K562 (cell line): ENCODE data around the gene LRRC25. TPM values are rescaled to one million over a fixed set of nuclear protein-coding genes. Genes with fewer than 3 reads are reported as not detected.

Experiments
- CAMTA2 ChIP-seq: fragments of 250-450 bp; sonication (Bioruptor Pico); conservative IDR thresholded peaks from 2 replicates; pipeline ENCODE4 v1.5.1; 2022
- CBX2 ChIP-seq: fragments of 200-600 bp; sonication (generic); IDR thresholded peaks from one replicate; pipeline ENCODE4 v1.6.1; 2012; ENCODE audit warnings: mild to moderate bottlenecking, low read length, inconsistent platforms; ENCODE audit not compliant: insufficient read depth, poor library complexity, severe bottlenecking
- CCAR2 ChIP-seq: fragments of 200-400 bp; formaldehyde crosslinking; IDR thresholded peaks from 2 replicates; pipeline ENCODE4 v1.6.1; 2017; ENCODE audit warnings: mild to moderate bottlenecking, low read depth, low read length
- E2F5 ChIP-seq: sonication (generic); formaldehyde crosslinking; IDR thresholded peaks from 2 replicates; pipeline ENCODE4 v1.8.0; 2022; ENCODE audit warnings: mild to moderate bottlenecking, missing genetic modification reagents
- FOXJ2 ChIP-seq: fragments of 200-800 bp; sonication (Bioruptor generic); IDR thresholded peaks from 2 replicates; pipeline ENCODE4 v1.6.1; 2016; ENCODE audit warnings: missing genetic modification characterization, missing compliant biosample characterization
- GATAD2A ChIP-seq: fragments of 450-650 bp; IDR thresholded peaks from 2 replicates; pipeline ENCODE4 v1.6.1; 2017
- GTF2F1 ChIP-seq: IDR thresholded peaks from 2 replicates; pipeline ENCODE4 v1.6.1; 2011; ENCODE audit warnings: low read depth, low read length, improper control_type of control experiment
- JUND ChIP-seq, 2 experiments: IDR thresholded peaks; 2 replicates in 1 of 2; 3 replicates in 1 of 2; pipeline ENCODE4 v1.6.1; 2011; ENCODE audit warnings: borderline replicate concordance in 2 of 2, low read depth in 2 of 2, low read length in 2 of 2, improper control_type of control experiment in 1 of 2, missing biosample characterization in 1 of 2, missing genetic modification characterization in 1 of 2, missing genetic modification reagents in 1 of 2
- L3MBTL2 ChIP-seq: fragments of 450-650 bp; IDR thresholded peaks from 2 replicates; pipeline ENCODE4 v1.6.1; 2016; ENCODE audit warnings: mild to moderate bottlenecking, moderate library complexity
- LEF1 ChIP-seq: fragments of 450-650 bp; IDR thresholded peaks from 2 replicates; pipeline ENCODE4 v1.6.1; 2016; ENCODE audit warnings: mild to moderate bottlenecking
- MCM7 ChIP-seq, 2 experiments: fragments of 450-650 bp; IDR thresholded peaks; 2 replicates each; pipeline ENCODE4 v1.6.1; 2016 to 2018
- NFRKB ChIP-seq: fragments of 450-650 bp; IDR thresholded peaks from 2 replicates; pipeline ENCODE4 v1.6.1; 2016; ENCODE audit warnings: low read depth
- NR2C2 ChIP-seq, 2 experiments: fragments of 200-800 bp in 1 of 2; sonication (Bioruptor generic) in 1 of 2; sonication (generic) in 1 of 2; formaldehyde crosslinking in 1 of 2; IDR thresholded peaks; 2 replicates each; pipeline versions ENCODE4 v1.6.1 to v1.8.0; 2016 to 2022; ENCODE audit warnings: mild to moderate bottlenecking in 1 of 2, missing compliant biosample characterization in 1 of 2, missing genetic modification characterization in 1 of 2, missing genetic modification reagents in 1 of 2
- PHB ChIP-seq: fragments of 250-450 bp; sonication (Bioruptor Pico); IDR thresholded peaks from 2 replicates; pipeline ENCODE4 v1.5.0; 2021
- PHF21A ChIP-seq: fragments of 450-650 bp; IDR thresholded peaks from 2 replicates; pipeline ENCODE4 v1.6.1; 2017; ENCODE audit warnings: low read depth, borderline replicate concordance
- POLR2A ChIP-seq: fragments of 450-650 bp; conservative IDR thresholded peaks from 2 replicates; pipeline ENCODE4 v1.6.1; 2016
- POLR2AphosphoS2 ChIP-seq: IDR thresholded peaks from 2 replicates; pipeline ENCODE4 v1.6.1; 2012; ENCODE audit warnings: low read length, improper control_type of control experiment
- PTBP1 ChIP-seq: fragments of 200-400 bp; formaldehyde crosslinking; IDR thresholded peaks from 2 replicates; pipeline ENCODE4 v1.6.1; 2017; ENCODE audit warnings: low read depth, low read length
- RB1 ChIP-seq: fragments of 450-650 bp; IDR thresholded peaks from 2 replicates; pipeline ENCODE4 v1.6.1; 2017; ENCODE audit warnings: low read depth, mild to moderate bottlenecking
- TEAD4 ChIP-seq, 2 experiments: sonication (generic) in 1 of 2; formaldehyde crosslinking in 1 of 2; IDR thresholded peaks; 2 replicates each; pipeline versions ENCODE4 v1.6.1 to v1.8.0; 2012 to 2022; ENCODE audit warnings: borderline replicate concordance in 1 of 2, inconsistent platforms in 1 of 2, low read length in 1 of 2, mild to moderate bottlenecking in 1 of 2, missing genetic modification reagents in 1 of 2
- ZBTB7A ChIP-seq: IDR thresholded peaks from 2 replicates; pipeline ENCODE4 v1.6.1; 2011; ENCODE audit warnings: low read depth, mild to moderate bottlenecking, low read length, moderate library complexity, borderline replicate concordance; ENCODE audit not compliant: control insufficient read depth
- ZKSCAN8 ChIP-seq: fragments of 200-800 bp; sonication (Bioruptor generic); IDR thresholded peaks from 2 replicates; pipeline ENCODE4 v1.6.1; 2016; ENCODE audit warnings: missing genetic modification characterization, missing compliant biosample characterization
- ZNF175 ChIP-seq: fragments of 200-800 bp; sonication (Bioruptor generic); IDR thresholded peaks from 2 replicates; pipeline ENCODE4 v1.6.1; 2016; ENCODE audit warnings: low read depth, mild to moderate bottlenecking, missing genetic modification characterization, missing compliant biosample characterization
- ZNF41 ChIP-seq: fragments of 250-450 bp; sonication (Bioruptor Pico); conservative IDR thresholded peaks from 2 replicates; pipeline ENCODE4 v1.4.0; 2020; ENCODE audit warnings: mild to moderate bottlenecking
- polyA plus RNA-seq, 8 experiments: library from polyadenylated mRNA; depleted of rRNA in 4 of 8; stranded (reverse) in 5 of 8; unstranded in 3 of 8; fragments of >200 nt; fragmentation: Nextera tagmentation in 2 of 8; fragmentation: Illumina TruSeq in 1 of 8; extraction: Ambion mirVana in 2 of 8; extraction: Trizol in 1 of 8; gene quantifications; 2 replicates each; pipeline versions ENCODE4 v1.2.1 to v1.2.3, GENCODE V29; 2011 to 2014; ENCODE audit warnings: inconsistent platforms in 1 of 8, missing spikeins in 1 of 8
- total RNA-seq, 7 experiments: library from RNA; depleted of rRNA in 6 of 7; stranded (reverse); fragments of >200 nt in 6 of 7; fragmentation: Illumina TruSeq in 2 of 7; extraction: Trizol in 2 of 7; gene quantifications; 2 replicates each; pipeline versions ENCODE4 v1.2.1 to v1.2.3, GENCODE V29; 2011 to 2021; ENCODE audit warnings: low replicate concordance in 1 of 7
- TF ChIP-seq, protein P1 (sequence below): sonication (generic); formaldehyde crosslinking; IDR thresholded peaks from 2 replicates; pipeline ENCODE4 v1.8.0; 2023; ENCODE audit warnings: mild to moderate bottlenecking, missing genetic modification reagents

The LRRC25 gene
- total and polyA plus RNA-seq, 9 of the 15 experiments (the other 6 are each of a cell fraction or from before 2014, with no cell fraction given) = 0.07 to 0.36 (median 0.10) TPM; not detected in 3

- TF ChIP-seq ZNF175 (CRISPR knock-in tag) = peak; percentile 14; the same call in 1 of the 2 replicates
- no peak for TF ChIP-seq CCAR2
- TF ChIP-seq RB1 = no peak
- TF ChIP-seq NFRKB = peak; percentile 40
- TF ChIP-seq L3MBTL2 = peak; percentile 40
- TF ChIP-seq LEF1 = no peak
- TF ChIP-seq CBX2 = no peak
- 0 out of 2 replicates have a peak, but pooled peaks have one; percentile 1 for TF ChIP-seq JUND (IDR thresholded peaks at IDR 0.05; ENCODE audit: borderline replicate concordance, low read depth, low read length)
- no peak; the same call in 2 of the 3 replicates for TF ChIP-seq JUND (tag; IDR thresholded peaks at IDR 0.05; ENCODE audit: borderline replicate concordance, low read depth, low read length)
- TF ChIP-seq TEAD4 (IDR thresholded peaks at IDR 0.05; ENCODE audit: low read length) = no peak; the same call in 1 of the 2 replicates
- peak; percentile 52; the same call in 1 of the 2 replicates for TF ChIP-seq TEAD4 (CRISPR knock-in tag; IDR thresholded peaks at IDR 0.05; ENCODE audit: borderline replicate concordance)
- no peak for TF ChIP-seq POLR2AphosphoS2
- TF ChIP-seq NR2C2 (CRISPR knock-in tag; IDR thresholded peaks at IDR 0.05) = no peak
- TF ChIP-seq NR2C2 (tag; IDR thresholded peaks at IDR 0.05) = peak; percentile 72
- TF ChIP-seq GATAD2A = no peak
- TF ChIP-seq GTF2F1 = no peak
- peak; percentile 28; the same call in 1 of the 2 replicates for TF ChIP-seq ZBTB7A
- TF ChIP-seq MCM7 (IDR thresholded peaks at IDR 0.05) = no peak
- 0 out of 2 replicates have a peak, but pooled peaks have one; percentile 49 for TF ChIP-seq E2F5 (CRISPR knock-in tag)
- TF ChIP-seq, protein P1, sequence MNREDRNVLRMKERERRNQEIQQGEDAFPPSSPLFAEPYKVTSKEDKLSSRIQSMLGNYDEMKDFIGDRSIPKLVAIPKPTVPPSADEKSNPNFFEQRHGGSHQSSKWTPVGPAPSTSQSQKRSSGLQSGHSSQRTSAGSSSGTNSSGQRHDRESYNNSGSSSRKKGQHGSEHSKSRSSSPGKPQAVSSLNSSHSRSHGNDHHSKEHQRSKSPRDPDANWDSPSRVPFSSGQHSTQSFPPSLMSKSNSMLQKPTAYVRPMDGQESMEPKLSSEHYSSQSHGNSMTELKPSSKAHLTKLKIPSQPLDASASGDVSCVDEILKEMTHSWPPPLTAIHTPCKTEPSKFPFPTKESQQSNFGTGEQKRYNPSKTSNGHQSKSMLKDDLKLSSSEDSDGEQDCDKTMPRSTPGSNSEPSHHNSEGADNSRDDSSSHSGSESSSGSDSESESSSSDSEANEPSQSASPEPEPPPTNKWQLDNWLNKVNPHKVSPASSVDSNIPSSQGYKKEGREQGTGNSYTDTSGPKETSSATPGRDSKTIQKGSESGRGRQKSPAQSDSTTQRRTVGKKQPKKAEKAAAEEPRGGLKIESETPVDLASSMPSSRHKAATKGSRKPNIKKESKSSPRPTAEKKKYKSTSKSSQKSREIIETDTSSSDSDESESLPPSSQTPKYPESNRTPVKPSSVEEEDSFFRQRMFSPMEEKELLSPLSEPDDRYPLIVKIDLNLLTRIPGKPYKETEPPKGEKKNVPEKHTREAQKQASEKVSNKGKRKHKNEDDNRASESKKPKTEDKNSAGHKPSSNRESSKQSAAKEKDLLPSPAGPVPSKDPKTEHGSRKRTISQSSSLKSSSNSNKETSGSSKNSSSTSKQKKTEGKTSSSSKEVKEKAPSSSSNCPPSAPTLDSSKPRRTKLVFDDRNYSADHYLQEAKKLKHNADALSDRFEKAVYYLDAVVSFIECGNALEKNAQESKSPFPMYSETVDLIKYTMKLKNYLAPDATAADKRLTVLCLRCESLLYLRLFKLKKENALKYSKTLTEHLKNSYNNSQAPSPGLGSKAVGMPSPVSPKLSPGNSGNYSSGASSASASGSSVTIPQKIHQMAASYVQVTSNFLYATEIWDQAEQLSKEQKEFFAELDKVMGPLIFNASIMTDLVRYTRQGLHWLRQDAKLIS (CRISPR knock-in tag) = no peak
- TF ChIP-seq FOXJ2 (tag) = peak; percentile 62; the same call in 1 of the 2 replicates
- no peak for TF ChIP-seq PHB (CRISPR knock-in tag)
- peak; percentile 69 for TF ChIP-seq POLR2A
- TF ChIP-seq CAMTA2 (CRISPR knock-in tag) = 0 out of 2 replicates have a peak, but pooled peaks have one; percentile 48
- no peak for TF ChIP-seq ZKSCAN8 (CRISPR knock-in tag)
- TF ChIP-seq PHF21A = 0 out of 2 replicates have a peak, but pooled peaks have one; percentile 25
- 0 out of 2 replicates have a peak, but pooled peaks have one; percentile 28 for TF ChIP-seq PTBP1
- TF ChIP-seq ZNF41 (CRISPR knock-in tag) = no peak
Observed at GRCh38 chr19:18414504-18415177, 17.2 kb upstream of the LRRC25 start (continued).
